H9 (cell line): ENCODE data around the gene RIPPLY1. TPM values are rescaled to one million over a fixed set of nuclear protein-coding genes. Genes with fewer than 3 reads are reported as not detected.

Source experiments
- DNase-seq: peaks from one replicate; pipeline ENCODE4 v3.0.0-alpha.2; 2017
- H2AFZ ChIP-seq: one replicate; pipeline ENCODE4 v1.6.1; 2013; ENCODE audit warnings: mild to moderate bottlenecking, low read length, control low read depth, moderate library complexity
- H2AK5ac ChIP-seq: 2 replicates; pipeline ENCODE4 v1.6.1; 2013; ENCODE audit warnings: low read length, control low read depth, mixed read lengths; ENCODE audit not compliant: insufficient read length
- H2BK120ac ChIP-seq: one replicate; pipeline ENCODE4 v1.6.1; 2013; ENCODE audit warnings: low read depth, mild to moderate bottlenecking, low read length, control low read depth, inconsistent platforms; ENCODE audit not compliant: poor library complexity, severe bottlenecking
- H2BK12ac ChIP-seq: 2 replicates; pipeline ENCODE4 v1.6.1; 2013; ENCODE audit warnings: low read length, control low read depth, mixed read lengths, low read depth; ENCODE audit not compliant: insufficient read length
- H2BK15ac ChIP-seq: 2 replicates; pipeline ENCODE4 v1.6.1; 2013; ENCODE audit warnings: low read depth, low read length, control low read depth
- H2BK20ac ChIP-seq: one replicate; pipeline ENCODE4 v1.6.1; 2013; ENCODE audit warnings: low read depth, mild to moderate bottlenecking, low read length, control low read depth, inconsistent platforms; ENCODE audit not compliant: poor library complexity, severe bottlenecking
- H2BK5ac ChIP-seq: 2 replicates; pipeline ENCODE4 v1.6.1; 2013; ENCODE audit warnings: low read length, control low read depth, mixed read lengths; ENCODE audit not compliant: insufficient read length
- H3K14ac ChIP-seq: 2 replicates; pipeline ENCODE4 v1.6.1; 2013; ENCODE audit warnings: low read length, control low read depth; ENCODE audit not compliant: insufficient read depth
- H3K18ac ChIP-seq: 2 replicates; pipeline ENCODE4 v1.6.1; 2013; ENCODE audit warnings: low read depth, mild to moderate bottlenecking, mixed read lengths, low read length, control low read depth; ENCODE audit not compliant: insufficient read length
- H3K23ac ChIP-seq: 2 replicates; pipeline ENCODE4 v1.6.1; 2013; ENCODE audit warnings: low read length, control low read depth, mixed read lengths, low read depth; ENCODE audit not compliant: insufficient read length
- H3K23me2 ChIP-seq: 2 replicates; pipeline ENCODE4 v1.6.1; 2013; ENCODE audit warnings: low read depth, mild to moderate bottlenecking, mixed read lengths, low read length, control low read depth; ENCODE audit not compliant: insufficient read length, poor library complexity, severe bottlenecking
- H3K27ac ChIP-seq: 2 replicates; pipeline ENCODE4 v1.5.1; 2013; ENCODE audit warnings: low read length, control low read depth, mixed read lengths, low read depth; ENCODE audit not compliant: insufficient read length
- H3K27me3 ChIP-seq: 2 replicates; pipeline ENCODE4 v1.6.1; 2013; ENCODE audit warnings: low read length, control low read depth, inconsistent platforms; ENCODE audit not compliant: insufficient read depth
- H3K4ac ChIP-seq: 2 replicates; pipeline ENCODE4 v1.6.1; 2013; ENCODE audit warnings: low read depth, mild to moderate bottlenecking, control low read depth, inconsistent platforms, low read length, moderate library complexity
- H3K4me1 ChIP-seq: 2 replicates; pipeline ENCODE4 v1.6.1; 2013; ENCODE audit warnings: low read length, control low read depth, inconsistent platforms; ENCODE audit not compliant: insufficient read depth
- H3K4me2 ChIP-seq: 2 replicates; pipeline ENCODE4 v1.6.1; 2013; ENCODE audit warnings: low read length, control low read depth, mixed read lengths; ENCODE audit not compliant: insufficient read length, insufficient read depth
- H3K56ac ChIP-seq: 2 replicates; pipeline ENCODE4 v1.6.1; 2013; ENCODE audit warnings: low read depth, mild to moderate bottlenecking, mixed read lengths, low read length, control low read depth; ENCODE audit not compliant: insufficient read length
- H3K79me1 ChIP-seq: 2 replicates; pipeline ENCODE4 v1.6.1; 2013; ENCODE audit warnings: low read depth, mild to moderate bottlenecking, moderate library complexity, low read length, control low read depth, inconsistent platforms; ENCODE audit not compliant: insufficient read depth, poor library complexity, severe bottlenecking
- H3K79me2 ChIP-seq: 2 replicates; pipeline ENCODE4 v1.6.1; 2013; ENCODE audit warnings: low read length, control low read depth, inconsistent platforms; ENCODE audit not compliant: insufficient read depth
- H3K9ac ChIP-seq: 2 replicates; pipeline ENCODE4 v1.6.1; 2013; ENCODE audit warnings: low read length, control low read depth, mixed read lengths; ENCODE audit not compliant: insufficient read length; ENCODE audit errors: extremely low read depth
- H3K9me3 ChIP-seq: one replicate; pipeline ENCODE4 v1.6.1; 2013; ENCODE audit warnings: low read depth, low read length, inconsistent platforms; ENCODE audit not compliant: control insufficient read depth
- H3T11ph ChIP-seq: one replicate; pipeline ENCODE4 v1.6.1; 2013; ENCODE audit warnings: mild to moderate bottlenecking, low read length, control low read depth, inconsistent platforms
- H4K20me1 ChIP-seq: one replicate; pipeline ENCODE4 v1.6.1; 2013; ENCODE audit not compliant: control insufficient read depth, insufficient read length, insufficient read depth
- H4K5ac ChIP-seq: 2 replicates; pipeline ENCODE4 v1.6.1; 2013; ENCODE audit warnings: low read depth, mild to moderate bottlenecking, mixed read lengths, low read length, control low read depth; ENCODE audit not compliant: insufficient read length
- H4K8ac ChIP-seq: replicated peaks from 2 replicates; pipeline ENCODE4 v1.6.1; 2013; ENCODE audit warnings: low read length, control low read depth, mixed read lengths, low read depth; ENCODE audit not compliant: insufficient read length
- H4K91ac ChIP-seq: 2 replicates; pipeline ENCODE4 v1.6.1; 2013; ENCODE audit warnings: low read depth, mild to moderate bottlenecking, moderate library complexity, mixed read lengths, low read length, control low read depth; ENCODE audit not compliant: insufficient read length
- H3K27ac Mint-ChIP-seq, 3 experiments: 2 replicates in 2 of 3; 3 replicates in 1 of 3; pipeline ENCODE4 v1.8.0; 2020 to 2021; ENCODE audit warnings: mixed read lengths in 3 of 3, mild to moderate bottlenecking in 1 of 3, moderate library complexity in 1 of 3
- H3K27me3 Mint-ChIP-seq: 2 replicates; pipeline ENCODE4 v1.8.0; 2021; ENCODE audit warnings: low read depth, mild to moderate bottlenecking, moderate library complexity, mixed read lengths
- H3K36me3 Mint-ChIP-seq, 3 experiments: 2 replicates in 2 of 3; 3 replicates in 1 of 3; pipeline ENCODE4 v1.8.0; 2020 to 2021; ENCODE audit warnings: low read depth in 3 of 3, mixed read lengths in 3 of 3; ENCODE audit not compliant: insufficient read depth in 1 of 3
- H3K4me1 Mint-ChIP-seq, 2 experiments: 2 replicates each; pipeline ENCODE4 v1.8.0; 2020; ENCODE audit warnings: mixed read lengths in 2 of 2
- H3K4me3 Mint-ChIP-seq, 2 experiments: 2 replicates in 1 of 2; 3 replicates in 1 of 2; pipeline ENCODE4 v1.8.0; 2020 to 2021; ENCODE audit warnings: mild to moderate bottlenecking in 2 of 2, mixed read lengths in 2 of 2, moderate library complexity in 1 of 2
- H3K9me3 Mint-ChIP-seq, 2 experiments: 2 replicates in 1 of 2; 3 replicates in 1 of 2; pipeline ENCODE4 v1.8.0; 2020; ENCODE audit warnings: mild to moderate bottlenecking in 2 of 2, mixed read lengths in 2 of 2, moderate library complexity in 1 of 2
- CTCF ChIP-seq: fragments of 200-600 bp; sonication (generic); conservative IDR thresholded peaks from 3 replicates; pipeline ENCODE4 v1.8.0; 2021; ENCODE audit warnings: antibody characterized with exemption, mild to moderate bottlenecking
- WGBS: extraction: QIAGEN DNeasy Blood & Tissue Kit; methylation state at CpG from one replicate; pipeline ENCODE4 v1.1.7; 2013; ENCODE audit warnings: missing lambda C conversion rate, low lambda C conversion rate, mixed read lengths; ENCODE audit not compliant: insufficient read length; ENCODE audit errors: extremely low coverage; 5-methylcytosine and 5-hydroxymethylcytosine counted together
- total RNA-seq: library from RNA; stranded (reverse); gene quantifications from 2 replicates; pipeline ENCODE4 v1.2.1, GENCODE V29; 2021

RIPPLY1 gene
- total RNA-seq, 1 experiment from 2014 or later, result not detected

GRCh38 chrX:106894392-106894909, 8.7 kb downstream of the RIPPLY1 start:
- no peak overlapping the region for H3K27ac ChIP-seq
- H3K4ac ChIP-seq, result no peak overlapping the region
- peak; percentile 71 for DNase-seq
- Mint-ChIP-seq H3K27ac (no peak overlapping the region), H3K27me3 (peaks cover 2% of the 10 kb centered on the region), H3K36me3 (no peaks in the 10 kb centered on the region), H3K4me1 (peaks cover 8 to 14% of the 10 kb centered on the region in 2 experiments), H3K9me3 (peaks cover 0 to 54% of the 10 kb centered on the region in 2 experiments; a peak in 2 of 5 replicates), H3K4me3 (no peak overlapping the region)
- H4K91ac ChIP-seq, result no peak overlapping the region
- H2AK5ac ChIP-seq, result no peak overlapping the region
- no peak overlapping the region for H2BK5ac ChIP-seq
- no peaks in the 10 kb centered on the region for H3K9me3 ChIP-seq
- H4K8ac ChIP-seq, result no peak overlapping the region
- no peaks in the 10 kb centered on the region for H3K23me2 ChIP-seq
- H3K4me2 ChIP-seq, result no peak overlapping the region
- no peak overlapping the region for H3K9ac ChIP-seq
- H3K18ac ChIP-seq, result no peak overlapping the region
- no peaks in the 10 kb centered on the region for H3K4me1 ChIP-seq
- no peaks in the 10 kb centered on the region for H3K79me1 ChIP-seq
- no peak overlapping the region for H4K5ac ChIP-seq
- no peak overlapping the region for H2BK15ac ChIP-seq
- WGBS, result no CpG with 5 or more reads among the region's 6 CpGs
- H3T11ph ChIP-seq, result no peak overlapping the region
- H2BK120ac ChIP-seq, result no peak overlapping the region
- no peak overlapping the region for H3K23ac ChIP-seq
- no peaks in the 10 kb centered on the region for H3K27me3 ChIP-seq
- H3K14ac ChIP-seq, result no peak overlapping the region
- H2AFZ ChIP-seq, result no peak overlapping the region
- H3K79me2 ChIP-seq, result no peaks in the 10 kb centered on the region
- TF ChIP-seq CTCF, result peak; percentile 78
- no peak overlapping the region for H3K56ac ChIP-seq
- H2BK12ac ChIP-seq, result no peak overlapping the region
- H2BK20ac ChIP-seq, result no peak overlapping the region
- no peaks in the 10 kb centered on the region for H4K20me1 ChIP-seq
